NCI-H510A treated with DMSO at 0.1 percent for 48 hours (cell line): ENCODE data around the gene ACTN1.

ENCODE experiments used
- DNase-seq: peaks from one replicate; lab custom pipeline; 2025; lab: John Stamatoyannopoulos, UW

ACTN1 gene

GRCh38 chr14:68888883-68889282 lies 90.2 kb downstream of the ACTN1 start:
- no peak for DNase-seq

- no peak for DNase-seq
Observed at GRCh38 chr14:68888025-68888850, 90.9 kb downstream of the ACTN1 start.

- DNase-seq, result no peak
Observed at GRCh38 chr14:68886109-68886434, 93.0 kb downstream of the ACTN1 start.

GRCh38 chr14:68885226-68886108 lies 93.6 kb downstream of the ACTN1 start:
- no peak for DNase-seq

GRCh38 chr14:68884031-68885030 lies 94.8 kb downstream of the ACTN1 start:
- DNase-seq, result no peak

- DNase-seq, result no peak
Observed at GRCh38 chr14:68882235-68882634, 96.9 kb downstream of the ACTN1 start.

- DNase-seq, result no peak
Observed at GRCh38 chr14:68881396-68881795, 97.7 kb downstream of the ACTN1 start.

GRCh38 chr14:68880581-68881105 lies 98.5 kb downstream of the ACTN1 start:
- DNase-seq, result no peak

GRCh38 chr14:68879841-68880575 lies 99.1 kb downstream of the ACTN1 start:
- DNase-seq, result no peak

GRCh38 chr14:68879321-68879781 lies 99.8 kb downstream of the ACTN1 start:
- DNase-seq, result no peak

- no peak for DNase-seq
Observed at GRCh38 chr14:68878908-68879307, 100.2 kb downstream of the ACTN1 start.

GRCh38 chr14:68877993-68878575 lies 101.0 kb downstream of the ACTN1 start:
- DNase-seq, result no peak

- no peak for DNase-seq
Observed at GRCh38 chr14:68876976-68877375, 102.1 kb downstream of the ACTN1 start.

- no peak for DNase-seq
Observed at GRCh38 chr14:68874746-68875155, 104.4 kb downstream of the ACTN1 start.

GRCh38 chr14:68873376-68873775 lies 105.7 kb downstream of the ACTN1 start:
- DNase-seq, result no peak

GRCh38 chr14:68871392-68871791 lies 107.7 kb downstream of the ACTN1 start:
- DNase-seq, result no peak

- no peak for DNase-seq
Observed at GRCh38 chr14:68866991-68867533, 112.0 kb downstream of the ACTN1 start.

- DNase-seq, result no peak
Observed at GRCh38 chr14:68865542-68865941, 113.6 kb downstream of the ACTN1 start.

- no peak for DNase-seq
Observed at GRCh38 chr14:68864361-68864750, 114.7 kb downstream of the ACTN1 start.
